HUDEP-2 (cell line): ENCODE measurements around the gene LIMS2.

ENCODE experiments used
- DNase-seq, 76 experiments: peaks; one replicate each; lab custom pipeline; 2025; ENCODE audit not compliant: unreplicated experiment in 76 of 76; lab: John Stamatoyannopoulos, UW

Gene LIMS2

GRCh38 chr2:127675331-127676261 is at the start of gene LIMS2:
TSS of gene LIMS2 (minus strand) at chr2:127675530. CDS start at chr2:127675024, 506 bp downstream.
- no peak for DNase-seq

DNA sequence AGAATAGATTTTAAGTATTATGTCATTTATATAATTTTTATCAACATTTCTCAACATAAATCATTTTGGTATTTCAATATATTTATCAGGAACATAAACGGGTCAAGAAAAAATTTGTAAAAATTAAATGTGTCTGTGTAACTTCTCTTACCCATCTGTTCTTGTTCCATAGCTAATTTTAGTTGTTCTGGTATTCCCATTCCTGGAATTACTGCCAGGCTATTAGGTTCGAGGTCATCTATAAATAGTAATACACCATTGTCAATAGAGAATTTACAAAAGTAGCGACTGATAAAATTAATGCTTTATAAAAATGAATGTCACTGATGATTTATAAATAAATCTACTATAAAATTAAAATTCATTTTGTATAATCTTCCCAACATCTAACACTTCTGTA is 47.5 kb upstream of the LIMS2 start:
- no peak for DNase-seq

DNA sequence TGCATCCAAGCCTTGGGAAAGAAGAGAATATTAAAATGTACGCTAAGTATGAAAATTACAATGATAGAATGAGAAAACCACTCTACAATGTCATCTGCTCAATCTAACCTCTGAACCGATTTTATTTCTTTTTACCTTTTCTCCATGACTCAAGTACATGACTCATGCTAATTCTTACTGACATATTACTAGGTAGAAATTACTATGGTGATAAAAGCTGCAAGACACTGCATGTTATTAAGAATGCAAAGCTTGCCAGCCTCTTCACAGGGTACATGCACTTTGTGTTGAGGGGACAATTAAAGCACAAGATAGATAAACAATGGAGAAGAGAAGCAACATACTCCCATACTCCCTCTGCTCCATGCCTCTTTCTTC is 46.6 kb upstream of the LIMS2 start:
- no peak for DNase-seq

DNA sequence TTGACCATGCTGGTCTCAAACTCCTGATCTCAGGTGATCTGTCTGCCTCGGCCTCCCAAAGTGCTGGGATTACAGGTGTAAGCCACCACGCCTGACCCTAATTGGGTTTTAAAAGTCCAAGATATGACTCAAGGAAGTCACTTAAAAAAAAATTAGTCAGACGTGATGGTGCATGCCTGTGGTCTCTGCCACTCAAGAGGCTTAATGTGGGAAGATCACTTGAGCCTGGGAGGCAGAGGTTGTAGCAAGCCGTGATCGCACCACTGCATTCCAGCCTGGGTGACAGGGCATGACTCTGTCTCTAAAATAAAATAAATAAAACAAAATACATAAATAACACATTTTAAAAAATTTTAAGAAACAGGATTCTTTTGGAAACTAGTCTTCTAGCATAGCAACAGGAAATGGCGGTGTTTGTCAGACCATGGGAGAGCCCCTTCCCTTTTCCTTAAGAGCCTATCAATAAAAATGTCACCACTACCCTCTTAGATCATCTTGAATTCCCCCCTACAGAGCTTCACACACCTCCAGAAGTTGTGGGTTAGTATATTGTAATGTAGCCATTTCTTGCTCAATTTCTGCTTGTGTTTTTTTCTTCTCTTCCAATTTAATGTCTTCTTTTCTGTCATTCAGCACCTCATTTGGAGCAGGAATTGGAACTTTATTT is 46.1 kb upstream of the LIMS2 start:
- DNase-seq, result no peak

- no peak for DNase-seq
Observed at GRCh38 chr2:127719301-127720218, 44.2 kb upstream of the LIMS2 start.

GRCh38 chr2:127718271-127718670 is 42.9 kb upstream of the LIMS2 start:
- no peak for DNase-seq

DNA sequence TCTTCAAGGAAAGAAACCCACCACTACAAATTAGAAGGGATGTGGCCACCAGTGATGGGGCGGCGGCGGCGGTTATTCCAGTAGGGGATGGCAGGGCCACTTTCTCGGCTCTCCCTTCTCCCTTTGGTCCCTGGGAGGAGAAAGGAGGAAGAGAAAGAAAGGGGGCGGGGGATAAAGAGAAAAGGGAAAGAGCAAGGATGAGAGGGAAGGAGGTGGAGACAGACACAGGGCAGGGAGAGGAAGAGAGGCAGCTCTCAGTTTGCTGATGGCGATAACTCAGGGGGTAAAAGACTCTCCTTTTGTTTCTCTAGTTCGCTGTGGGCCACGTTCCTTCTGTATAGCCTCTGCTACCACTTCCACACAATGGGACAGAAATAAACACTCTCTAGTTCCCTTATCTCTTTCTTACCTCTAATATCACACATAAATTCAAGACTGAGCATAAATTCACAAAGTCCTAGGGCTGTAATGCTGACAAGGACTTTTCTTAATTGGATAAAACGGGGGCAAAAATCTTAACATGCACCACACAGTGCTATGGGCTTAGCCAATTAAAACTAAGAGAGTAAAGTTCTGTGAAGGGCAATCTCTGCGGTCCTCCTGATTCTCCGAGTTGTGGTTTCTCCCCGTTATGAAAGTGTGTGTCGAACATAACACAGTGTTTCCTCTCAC is 40.6 kb upstream of the LIMS2 start:
- DNase-seq, result no peak

- DNase-seq, result no peak
Observed at GRCh38 chr2:127713562-127713961, 38.2 kb upstream of the LIMS2 start.

DNA sequence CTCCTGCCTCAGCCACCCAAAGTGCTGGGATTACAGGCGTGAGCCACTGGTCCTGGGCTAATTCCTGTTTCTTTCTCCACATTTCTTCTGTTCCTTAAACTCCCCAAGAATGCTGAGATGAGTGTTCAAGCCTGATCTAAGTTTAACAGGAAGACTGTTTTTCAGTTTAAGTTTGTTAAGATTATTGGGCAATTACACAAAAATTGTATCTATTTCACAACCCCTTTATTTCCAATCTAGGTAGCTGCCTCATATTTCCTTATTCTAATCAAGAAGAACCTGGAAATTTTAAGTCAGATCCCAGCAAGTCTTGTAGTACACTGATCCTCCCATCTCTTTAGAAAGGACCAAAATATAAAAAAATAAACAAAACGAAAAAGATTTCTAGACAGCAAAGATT is 37.7 kb upstream of the LIMS2 start:
- DNase-seq, result no peak

DNA sequence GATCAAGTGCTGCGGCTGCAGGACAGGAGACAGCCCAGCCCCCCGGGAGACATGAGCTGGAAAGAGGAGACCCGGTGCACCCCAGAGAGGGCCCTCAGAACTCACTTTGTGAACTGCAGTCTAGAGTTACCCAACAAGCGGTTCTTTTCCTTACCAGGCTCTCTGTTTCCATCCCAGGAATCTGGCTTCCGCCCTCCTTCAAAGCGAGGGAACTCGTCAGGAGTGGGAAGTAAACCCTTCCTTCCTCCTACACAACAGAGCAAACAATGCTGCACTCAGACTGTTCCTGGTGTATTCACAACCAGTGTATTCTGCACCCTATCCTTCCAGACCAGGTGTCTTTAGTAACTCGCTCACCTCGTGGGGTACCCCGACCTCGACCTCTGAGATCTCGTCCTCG is 34.0 kb upstream of the LIMS2 start:
- DNase-seq, result no peak

DNA sequence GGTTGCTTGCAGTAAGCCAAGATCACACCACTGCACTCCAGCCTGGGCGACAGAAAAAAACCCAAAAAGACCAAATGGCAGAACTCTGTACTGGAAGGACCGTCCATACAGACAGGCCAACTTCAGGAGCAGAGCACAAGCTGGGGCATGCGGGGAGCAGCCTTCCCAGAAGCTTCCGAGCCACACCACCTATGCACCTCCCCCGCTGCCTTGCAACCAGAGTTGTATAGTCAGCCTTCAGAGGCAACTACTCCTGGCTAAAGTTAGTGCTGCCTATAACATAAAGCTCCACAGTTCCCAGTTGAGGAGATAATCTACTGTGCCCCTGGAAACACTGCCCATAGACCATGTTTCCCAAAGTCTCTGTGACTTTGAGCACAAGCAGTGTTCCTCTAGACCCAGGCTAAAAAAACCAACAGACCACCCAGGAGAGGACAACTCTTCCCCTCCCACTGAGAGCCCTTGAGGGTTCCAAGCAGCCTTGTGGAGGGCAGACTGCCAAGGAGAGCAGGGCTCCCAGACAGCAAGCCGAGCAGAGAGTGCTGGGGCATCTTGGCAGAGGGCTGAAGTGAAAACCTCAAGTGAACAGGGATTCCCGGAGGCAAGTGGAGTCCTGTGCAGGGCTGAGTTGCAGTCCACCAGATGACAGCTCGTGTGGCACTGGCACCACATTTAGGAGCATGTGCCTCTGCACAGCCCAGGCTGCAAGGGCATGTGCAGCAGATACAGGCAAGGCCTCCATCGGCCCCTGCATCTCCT is 32.7 kb upstream of the LIMS2 start:
- DNase-seq, result no peak

DNA sequence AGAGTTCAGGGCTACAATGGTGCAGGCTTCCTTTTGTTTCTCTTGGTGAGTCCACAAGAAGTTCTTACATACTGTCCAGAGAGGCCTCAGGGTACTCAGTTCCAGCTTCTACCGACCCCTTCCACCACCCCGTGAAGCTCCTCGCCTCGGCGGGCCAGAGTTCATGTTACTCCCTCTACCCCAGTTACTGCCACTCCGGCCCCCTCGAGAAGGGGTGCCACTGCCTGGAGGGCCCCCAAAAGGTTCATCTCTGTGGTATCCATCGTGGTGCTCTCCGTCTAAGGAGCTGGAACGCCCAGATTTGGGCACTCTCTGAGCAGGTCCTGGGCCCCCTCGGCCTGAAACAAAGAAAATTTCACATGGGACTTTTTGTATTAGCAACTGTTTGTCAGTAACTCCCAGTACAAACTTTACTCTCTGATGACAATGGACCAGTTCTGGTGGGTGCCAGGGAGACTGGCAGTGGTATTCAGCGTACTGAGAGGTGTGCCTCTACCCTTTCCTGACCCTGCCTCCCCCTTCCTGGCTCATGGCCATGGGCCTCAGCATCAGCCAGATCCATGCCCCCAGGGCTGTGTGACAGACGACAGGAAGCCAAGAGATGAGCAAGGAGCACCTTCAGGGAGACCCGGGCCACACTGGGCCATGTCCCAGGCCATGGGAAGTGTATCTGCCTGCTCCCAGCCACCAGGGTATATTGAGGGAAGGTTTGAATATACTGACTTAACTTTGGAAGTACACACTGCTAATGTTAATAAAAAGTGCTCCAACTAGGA is 31.1 kb upstream of the LIMS2 start:
- DNase-seq, result no peak

- no peak for DNase-seq
Observed at GRCh38 chr2:127705391-127706065, 30.2 kb upstream of the LIMS2 start.

DNA sequence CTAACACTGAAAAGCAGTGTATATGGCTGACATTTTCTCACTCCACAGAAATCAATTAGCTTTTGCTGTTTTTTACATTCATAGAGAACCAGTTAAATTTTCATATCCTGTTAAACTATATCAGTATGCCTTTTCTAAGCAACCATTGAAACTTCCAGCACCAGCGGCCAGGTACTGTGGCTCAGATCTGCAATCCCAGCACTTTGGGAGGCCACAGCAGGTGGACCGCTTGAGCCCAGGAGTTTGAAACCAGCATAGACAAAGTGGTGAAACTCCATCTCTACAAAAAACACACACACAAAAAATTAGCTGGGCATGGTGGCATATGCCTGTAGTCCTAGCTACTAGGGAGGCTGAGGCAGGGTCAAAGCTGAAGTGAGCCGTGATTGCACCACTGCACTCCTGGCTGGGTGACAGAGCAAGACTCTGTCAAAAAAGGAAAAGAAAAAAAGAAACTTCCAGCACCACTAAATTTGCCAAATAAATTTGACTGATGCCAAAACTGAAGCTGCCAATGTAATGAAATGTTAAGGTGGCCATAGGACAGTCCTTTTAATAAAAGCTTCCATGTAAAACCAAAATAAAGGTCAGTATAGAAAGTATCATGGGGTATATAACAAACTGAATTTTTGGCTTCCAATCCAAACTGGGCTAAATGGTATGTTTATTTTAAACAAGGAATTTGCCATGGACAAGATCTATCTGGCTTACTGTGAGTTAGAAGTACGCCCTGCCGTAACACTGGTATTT is 29.5 kb upstream of the LIMS2 start:
- no peak for DNase-seq

DNA sequence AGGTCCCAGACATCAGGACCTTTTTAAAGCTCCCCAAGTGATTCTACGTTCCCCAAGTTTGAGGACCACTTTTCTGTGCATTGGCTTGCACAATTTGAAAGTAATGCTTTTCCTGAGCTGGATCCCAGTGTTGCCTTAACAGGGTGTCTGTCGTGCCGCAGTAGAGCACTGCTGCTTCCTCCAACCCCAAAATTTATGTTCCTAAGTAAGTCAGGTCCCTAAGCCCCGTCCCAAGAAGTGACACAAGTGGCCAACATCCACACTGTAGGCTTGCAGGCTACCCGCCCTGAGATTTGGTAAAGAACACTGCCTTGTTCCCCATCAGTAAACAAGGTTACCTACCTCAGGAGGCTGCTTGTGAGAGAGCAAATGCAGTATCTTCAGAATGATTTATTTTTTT is 28.0 kb upstream of the LIMS2 start:
- no peak for DNase-seq

- no peak for DNase-seq
Observed at GRCh38 chr2:127702395-127703009, 27.2 kb upstream of the LIMS2 start.

DNA sequence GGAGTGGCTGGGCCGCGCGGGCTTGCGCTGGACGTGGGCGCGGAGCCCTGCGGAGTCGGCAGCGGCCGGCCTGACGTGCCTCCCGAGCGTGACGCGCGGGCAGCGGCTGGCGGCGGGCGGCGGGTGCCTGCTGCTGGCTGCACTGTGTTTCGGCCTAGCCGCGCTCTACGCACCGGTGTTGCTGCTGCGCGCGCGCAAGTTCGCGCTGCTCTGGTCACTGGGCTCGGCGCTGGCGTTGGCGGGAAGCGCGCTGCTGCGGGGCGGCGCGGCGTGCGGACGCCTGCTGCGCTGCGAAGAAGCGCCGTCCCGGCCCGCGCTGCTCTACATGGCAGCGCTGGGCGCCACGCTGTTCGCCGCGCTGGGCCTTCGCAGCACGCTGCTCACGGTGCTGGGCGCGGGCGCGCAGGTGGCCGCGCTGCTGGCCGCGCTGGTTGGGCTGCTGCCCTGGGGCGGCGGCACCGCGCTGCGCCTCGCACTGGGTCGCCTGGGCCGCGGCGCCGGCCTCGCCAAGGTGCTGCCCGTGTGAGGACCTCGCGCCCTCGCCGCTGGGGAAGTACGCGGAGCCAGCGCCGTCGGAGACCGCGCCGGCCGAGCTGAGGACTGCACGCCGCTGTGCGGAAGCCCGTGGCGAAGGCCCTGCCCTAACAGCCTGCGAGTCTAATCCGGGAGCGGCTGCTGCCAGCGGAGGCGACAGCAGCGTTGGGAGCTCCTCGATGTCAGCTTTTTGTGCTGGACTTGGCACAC is 26.5 kb upstream of the LIMS2 start:
- peak in 73 of 76 experiments; percentile 8 to 81 (median 61) for DNase-seq
